Tibial nerve (tissue), 3 donors: ENCODE data around the gene ATIC.

Experiments used
- CTCF ChIP-seq, 5 experiments: fragments of 200-600 bp in 3 of 5; fragments of 450-650 bp in 2 of 5; sonication (generic) in 3 of 5; IDR thresholded peaks; one replicate each; pipeline ENCODE4 v1.5.1; 2016 to 2019; ENCODE audit warnings: antibody characterized with exemption in 5 of 5, mild to moderate bottlenecking in 3 of 5, moderate library complexity in 2 of 5
- POLR2A ChIP-seq, 2 donors: fragments of 450-650 bp; IDR thresholded peaks; one replicate each; pipeline ENCODE4 v1.6.1; 2017; ENCODE audit warnings: antibody characterized with exemption in 2 of 2, mild to moderate bottlenecking in 2 of 2, moderate library complexity in 2 of 2

GRCh38 chr2:215391531-215391930, 79.7 kb downstream of the ATIC start:
- no peak for TF ChIP-seq CTCF (IDR thresholded peaks at IDR 0.05)
- no peak for TF ChIP-seq POLR2A (IDR thresholded peaks at IDR 0.05)
